Motor neuron (in vitro differentiated cells): Measurements from ENCODE around the gene CIZ1. TPM values are rescaled to one million over a fixed set of nuclear protein-coding genes. Genes with fewer than 3 reads are reported as not detected.

Experiments used
- ATAC-seq, 8 experiments: fragments of 200-7000 bp; cut with Tn5 transposase; replicated peaks in 6 of 8; 2 replicates each; pipeline ENCODE4 v1.8.0; 2021; ENCODE audit warnings: mild to moderate bottlenecking in 8 of 8, moderate library complexity in 8 of 8
- H3K27ac ChIP-seq, 2 donors: fragments of 250-450 bp; sonication (Bioruptor Pico); 2 replicates each; pipeline ENCODE4 v1.9.0; 2021; ENCODE audit warnings: antibody characterized with exemption in 2 of 2, mild to moderate bottlenecking in 2 of 2, moderate library complexity in 1 of 2
- H3K4me1 ChIP-seq, 2 donors: fragments of 250-450 bp; sonication (Bioruptor Pico); replicated peaks in 1 of 2; 2 replicates each; pipeline ENCODE4 v1.6.1; 2021; ENCODE audit warnings: antibody characterized with exemption in 2 of 2, mild to moderate bottlenecking in 2 of 2, moderate library complexity in 1 of 2
- H3K4me3 ChIP-seq, 5 donors: fragments of 250-450 bp; sonication (Bioruptor Pico); 2 replicates each; pipeline ENCODE4 v1.9.0; 2021; ENCODE audit warnings: antibody characterized with exemption in 5 of 5, mild to moderate bottlenecking in 5 of 5, moderate library complexity in 4 of 5
- WGBS, 10 experiments: fragments of 450-650 bp; shearing (Covaris generic); methylation state at CpG; one replicate each; pipeline ENCODE4 v1.0.0; 2022; 5-methylcytosine and 5-hydroxymethylcytosine counted together
- in situ Hi-C, 9 experiments: fragments of 400-800 bp; cut with MboI; loops; one replicate each; pipeline ENCODE4 v1.15.0; 2021; ENCODE audit warnings: low sequenced_read_pairs in 9 of 9, low pct_unique_long_range_greater_than_20kb in 2 of 9; ENCODE audit not compliant: unreplicated experiment in 9 of 9
- total RNA-seq, 8 experiments: library from RNA; unstranded; fragments of 300-600 nt; gene quantifications; 2 replicates each; pipeline versions ENCODE4 v1.2.3 to v1.2.4, GENCODE V29; 2022

Gene CIZ1
- total RNA-seq, 8 experiments from 2014 or later = 36.3 to 92.5 (median 70.9) TPM

DNA sequence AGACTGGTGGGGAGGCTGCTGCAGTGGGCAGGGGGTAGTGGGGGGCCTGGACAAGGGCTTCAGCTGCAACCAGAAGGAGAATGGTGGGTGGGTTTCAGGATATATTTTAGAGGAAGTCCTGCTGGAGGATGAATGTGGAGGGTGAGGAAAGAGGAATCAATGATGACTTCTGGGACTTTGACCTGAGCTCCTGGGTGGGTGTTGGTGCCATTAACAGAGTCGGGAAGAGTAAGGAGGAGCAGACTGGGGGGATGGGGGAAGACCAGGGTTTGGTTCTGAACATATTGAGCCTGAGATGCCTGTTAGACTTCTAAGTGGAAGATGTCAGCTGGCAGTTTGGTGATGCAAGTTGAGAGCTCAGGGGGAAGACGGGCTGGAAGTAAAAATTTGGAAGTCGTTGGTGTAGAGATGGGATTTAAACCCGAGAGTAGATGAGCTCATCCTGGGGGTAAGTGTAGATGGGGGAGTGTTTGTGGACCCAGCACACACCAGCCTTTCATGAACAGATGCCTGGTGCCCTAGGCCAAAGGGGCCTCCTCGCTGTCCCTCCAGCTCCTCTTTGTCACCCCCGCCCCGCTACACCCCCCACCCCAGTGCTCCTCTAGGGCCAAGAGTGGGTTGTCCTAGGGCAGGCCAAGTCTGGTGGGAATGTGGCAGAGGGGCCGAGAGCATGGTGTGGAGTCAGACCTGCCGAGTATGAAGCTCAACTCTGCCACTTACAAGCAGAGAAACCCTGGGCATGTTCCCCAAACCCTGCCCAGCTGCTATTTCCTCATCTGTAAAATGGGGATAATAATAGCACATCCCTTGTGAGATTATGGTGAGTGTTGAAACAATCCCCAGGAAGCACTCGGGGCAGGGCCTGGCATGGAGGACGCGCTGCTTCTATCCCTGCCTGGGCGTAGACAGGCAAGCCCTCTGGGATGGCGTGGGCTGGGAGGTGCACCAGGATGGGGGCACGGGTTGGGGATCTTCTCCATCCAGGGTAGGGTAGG lies 15.8 kb upstream of the CIZ1 start:
- in situ Hi-C loops = no loop called here
- Histone ChIP-seq H3K4me1 (peaks cover 0 to 18% of the 10 kb centered on the region in 2 donors), H3K4me3 (no peak overlapping the region), H3K27ac (no peak overlapping the region)
- no peak for ATAC-seq
- WGBS, 10 experiments = 20 to 100% (median 90%) methylated on average over 1 to 5 of the region's 15 CpGs; no CpG with 5 or more reads in 3 of the 10 experiments

DNA sequence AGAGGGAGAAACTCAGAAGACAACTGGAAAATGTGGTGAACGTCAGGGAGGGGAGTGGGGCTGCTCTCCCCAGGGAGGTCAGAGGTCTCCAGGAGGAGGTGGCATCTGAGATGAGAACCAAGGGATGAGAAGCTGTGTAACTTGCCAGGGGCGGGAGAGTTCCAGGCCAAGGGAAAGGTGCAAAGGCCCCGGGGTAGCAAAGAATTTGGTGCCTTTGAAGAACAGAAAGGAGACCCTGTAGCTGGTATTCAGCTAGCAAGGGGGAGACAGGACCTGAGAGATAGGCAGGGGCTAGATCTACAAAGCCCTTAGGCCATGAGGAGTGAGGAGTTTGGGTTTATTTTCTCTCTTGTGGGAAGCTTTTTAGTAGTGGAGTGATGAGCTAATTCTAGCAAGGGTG lies 15.1 kb upstream of the CIZ1 start:
- WGBS, 10 experiments = 67 to 100% (median 79%) methylated on average over 1 to 2 of the region's 3 CpGs; no CpG with 5 or more reads in 4 of the 10 experiments
- in situ Hi-C loops = no loop called here
- Histone ChIP-seq H3K27ac (no peak overlapping the region), H3K4me1 (peaks cover 0 to 18% of the 10 kb centered on the region in 2 donors), H3K4me3 (no peak overlapping the region)
- no peak for ATAC-seq

DNA sequence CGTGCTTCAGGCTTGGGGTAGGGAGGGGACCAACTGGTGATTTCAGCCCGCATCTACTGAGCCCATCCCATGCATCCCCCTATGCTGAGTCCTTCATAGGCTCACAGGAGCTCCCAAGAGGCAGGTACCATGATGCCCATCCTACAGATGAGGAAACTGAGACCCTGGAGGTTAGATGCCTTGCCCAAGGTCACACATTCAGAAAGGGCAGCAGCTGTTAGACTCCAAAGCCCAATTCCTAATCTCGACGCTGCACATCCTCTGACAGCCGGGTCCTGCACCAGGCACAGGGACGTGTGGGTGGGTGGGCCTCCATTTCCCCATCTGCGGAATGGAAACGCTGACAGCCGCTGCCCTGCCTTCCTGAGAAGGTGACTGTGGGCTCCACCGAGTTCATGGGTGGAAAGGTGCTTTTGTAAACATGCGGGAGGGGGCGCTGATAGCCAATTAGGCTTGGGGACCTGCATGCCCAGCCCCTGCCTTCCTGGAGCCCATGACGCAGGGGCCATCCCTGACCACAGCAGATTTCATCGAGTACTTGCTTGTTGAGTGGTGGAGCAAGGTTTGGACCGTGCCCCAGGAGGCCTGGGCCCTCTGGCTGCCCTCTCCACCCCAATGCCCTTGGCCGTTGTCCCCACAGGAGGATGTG lies 14.0 kb upstream of the CIZ1 start:
- Histone ChIP-seq H3K4me3 (no peak overlapping the region), H3K27ac (no peak overlapping the region), H3K4me1 (peaks cover 0 to 12% of the 10 kb centered on the region in 2 donors)
- WGBS, 10 experiments = 93 to 100% (median 95%) methylated on average over 1 to 5 of the region's 16 CpGs; no CpG with 5 or more reads in 6 of the 10 experiments
- no peak for ATAC-seq
- in situ Hi-C loops = no loop called here

DNA sequence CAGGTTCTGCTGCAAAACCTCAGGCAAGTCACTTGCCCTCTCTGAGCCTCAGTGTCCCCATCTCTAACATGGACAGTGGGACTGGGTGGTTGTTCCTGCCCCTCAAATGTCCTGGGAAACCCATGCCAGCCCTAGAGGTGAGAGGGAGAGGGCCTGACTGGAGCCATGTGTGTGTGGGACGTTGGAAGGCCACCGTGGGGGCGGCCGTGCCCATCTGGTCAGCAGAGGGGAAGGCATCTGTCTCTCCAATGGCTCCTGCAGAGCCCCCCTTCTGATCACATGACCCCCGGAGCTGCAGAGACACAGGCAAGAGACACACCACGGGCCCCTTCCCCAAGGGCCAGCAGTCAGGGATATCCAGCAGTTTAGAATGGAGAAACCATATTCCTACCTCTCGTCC lies 13.5 kb upstream of the CIZ1 start:
- in situ Hi-C loops = no loop called here
- H3K27ac ChIP-seq = peak overlapping the region in 1 of 2 donors; percentile 80
- peaks cover 0 to 12% of the 10 kb centered on the region in 2 donors for H3K4me1 ChIP-seq
- ATAC-seq = no peak
- WGBS, 10 experiments = 37 to 83% (median 60%) methylated on average over 2 to 7 of the region's 7 CpGs; no CpG with 5 or more reads in 7 of the 10 experiments
- H3K4me3 ChIP-seq = peak overlapping the region; percentile 65 to 97 (median 78)

DNA sequence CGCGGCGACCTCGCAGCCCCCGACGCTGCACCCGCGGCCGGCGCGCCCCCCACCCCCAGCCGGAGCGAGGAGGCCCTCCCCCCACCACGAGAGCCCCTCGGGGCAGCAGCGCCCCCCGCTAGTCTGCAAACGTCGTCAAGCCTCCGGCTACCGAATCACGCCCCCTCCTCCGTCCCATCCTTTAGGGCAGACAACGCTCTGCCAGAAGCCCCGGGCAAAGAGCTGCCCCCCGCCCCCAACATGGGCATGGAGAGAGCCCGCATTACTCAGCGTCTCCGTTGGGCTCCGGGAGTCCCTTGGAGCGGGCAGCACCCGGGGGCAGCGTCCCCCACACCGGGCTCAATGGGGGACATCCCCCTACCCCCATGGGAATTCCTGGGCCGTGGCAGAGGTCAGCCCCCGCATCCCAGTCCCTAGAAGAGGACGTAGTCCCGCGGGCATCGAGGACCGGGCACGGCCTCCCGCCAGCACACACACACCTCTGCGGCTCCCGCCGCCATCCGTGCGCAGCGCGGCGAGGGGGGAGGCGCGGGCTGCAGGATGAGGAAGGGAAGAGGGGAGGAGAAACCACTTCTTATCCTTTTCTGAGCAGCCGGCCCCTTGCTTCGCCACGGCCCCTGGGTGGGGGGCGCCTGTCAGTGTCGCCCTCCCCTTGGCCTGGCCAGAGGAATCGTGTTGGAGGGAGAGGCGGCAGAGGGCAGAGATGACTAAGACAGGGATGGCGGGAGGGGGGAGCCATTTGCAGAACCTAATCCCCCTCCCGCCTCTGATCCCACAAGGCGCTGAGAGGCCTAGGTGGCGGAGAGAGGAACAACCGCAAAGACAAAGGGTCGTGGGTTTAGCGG lies 12.6 kb upstream of the CIZ1 start:
- in situ Hi-C loops = no loop called here
- ATAC-seq = peak; percentile 32 to 81 (median 77)

DNA sequence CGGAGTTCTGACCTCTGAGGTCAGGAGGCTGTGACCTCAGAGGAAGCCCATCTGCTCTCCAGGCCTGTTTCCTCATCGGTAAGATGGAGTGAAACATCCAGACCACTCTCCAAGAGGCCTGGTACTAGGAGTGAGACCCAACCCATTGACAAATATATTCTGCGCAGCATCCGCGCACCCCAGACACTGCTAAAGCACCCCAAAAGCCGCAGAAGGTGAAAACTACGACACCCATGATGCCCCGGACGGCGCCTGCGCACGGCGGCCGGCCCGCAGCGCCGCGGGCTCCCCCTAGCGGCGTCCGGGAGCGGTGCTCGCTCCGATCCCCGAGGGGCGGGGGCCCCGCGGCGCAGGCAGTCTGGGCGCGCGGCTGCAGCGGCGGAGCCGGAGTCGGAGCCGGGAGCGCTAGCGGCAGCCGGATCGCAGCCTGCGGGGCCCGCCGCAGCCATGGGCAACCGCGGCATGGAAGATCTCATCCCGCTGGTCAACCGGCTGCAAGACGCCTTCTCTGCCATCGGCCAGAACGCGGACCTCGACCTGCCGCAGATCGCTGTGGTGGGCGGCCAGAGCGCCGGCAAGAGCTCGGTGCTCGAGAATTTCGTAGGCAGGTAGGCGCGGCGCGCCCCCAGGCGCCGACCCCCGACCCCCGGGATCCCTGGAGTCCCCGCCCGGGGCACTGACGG lies 11.8 kb upstream of the CIZ1 start, which contains the start of gene DNM1:
DNM1 (plus strand) TSS at position 356 of the 683 bp plus-strand sequence; CDS start at position 448, 92 bp downstream.
- ATAC-seq = peak; percentile 62 to 90 (median 67)
- Histone ChIP-seq H3K4me1 (peaks cover 0 to 6% of the 10 kb centered on the region in 2 donors), H3K27ac (peak within 1 kb of the TSS; percentile 80 to 82), H3K4me3 (peak within 1 kb of the TSS; percentile 65 to 97 (median 78))
- in situ Hi-C loops = no loop called here
- 0 to 33% (median 0%) methylated on average over 1 to 24 of the region's 72 CpGs; no CpG with 5 or more reads in 7 of the 10 experiments for WGBS, 10 experiments

More for the DNA sequence above, 12.6 kb upstream of the CIZ1 start:
- H3K4me3 ChIP-seq = peak overlapping the region; percentile 65 to 97 (median 78)
- 0 to 20% (median 4%) methylated on average over 1 to 10 of the region's 67 CpGs; no CpG with 5 or more reads in 6 of the 10 experiments for whole genome bisulfite sequencing, 10 experiments
- peaks cover 0 to 6% of the 10 kb centered on the region in 2 donors for H3K4me1 ChIP-seq
- peak overlapping the region; percentile 80 to 82 for H3K27ac ChIP-seq

DNA sequence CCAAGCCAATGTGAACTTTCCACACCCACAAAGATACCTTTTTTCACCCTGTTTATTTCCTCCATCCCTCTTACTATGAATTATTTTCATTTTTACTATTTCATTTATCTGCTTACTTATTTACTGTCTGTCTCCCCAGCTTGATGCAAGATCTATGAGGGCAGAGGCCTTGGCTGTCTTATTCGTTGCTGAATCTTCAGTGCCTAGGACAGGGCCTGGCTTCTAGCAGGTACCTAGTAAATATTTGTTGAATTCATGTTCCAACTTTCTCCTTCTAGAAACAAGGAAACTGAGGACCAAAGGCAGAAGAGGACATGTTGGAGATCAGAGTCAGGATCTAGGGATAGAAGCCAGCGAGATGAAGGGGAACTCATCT lies 11.3 kb upstream of the CIZ1 start:
- no peak overlapping the region for H3K27ac ChIP-seq
- 0 to 60% (median 6%) methylated on average over 1 to 2 of the region's 2 CpGs; no CpG with 5 or more reads in 5 of the 10 experiments for WGBS, 10 experiments
- in situ Hi-C loops = no loop called here
- no peak overlapping the region for H3K4me3 ChIP-seq
- no peak for ATAC-seq
- peaks cover 0 to 6% of the 10 kb centered on the region in 2 donors for H3K4me1 ChIP-seq

DNA sequence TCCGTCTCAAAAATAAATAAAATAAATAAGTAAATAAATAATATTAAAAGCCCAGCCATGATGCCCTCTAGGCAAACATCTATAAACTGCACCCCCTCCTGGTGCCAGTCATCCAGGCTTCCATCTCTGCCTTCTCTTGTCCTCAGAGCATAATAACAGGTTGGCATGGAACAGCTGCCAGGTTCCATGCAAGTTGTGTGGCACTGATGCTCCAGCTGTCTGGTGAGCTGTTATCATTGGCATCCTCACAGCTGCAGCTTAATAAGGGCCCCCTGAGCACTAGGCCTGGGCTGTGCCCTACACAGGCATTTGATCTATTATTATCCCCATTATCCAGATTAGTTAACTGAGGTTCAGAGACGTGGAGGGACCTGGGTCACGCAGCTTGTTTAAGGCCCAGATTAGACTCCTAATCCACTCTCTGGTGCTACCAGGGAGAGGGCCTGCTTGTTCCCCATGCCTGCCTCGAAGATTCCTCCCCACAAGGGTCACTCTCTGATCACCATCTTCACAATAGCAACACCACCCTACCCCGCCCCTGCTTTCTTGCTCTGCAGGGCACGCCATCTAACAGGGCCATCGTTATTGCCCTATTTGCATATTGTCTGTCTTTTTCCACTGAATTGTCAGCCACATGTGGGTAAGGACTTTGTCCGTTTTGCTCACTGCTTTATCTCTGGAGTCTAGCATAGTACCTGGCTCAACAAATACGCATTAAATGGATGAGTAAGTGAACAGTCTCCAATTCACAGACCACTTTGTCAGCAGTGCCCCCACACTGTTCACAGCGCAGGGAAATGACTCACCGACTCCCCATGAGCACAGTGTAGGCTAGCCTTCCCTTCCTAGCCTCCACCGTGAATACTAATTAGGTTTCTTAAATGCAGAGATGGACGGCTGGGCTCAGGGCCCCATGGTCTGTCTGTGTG lies 10.3 kb upstream of the CIZ1 start:
- in situ Hi-C loops = no loop called here
- H3K4me1 ChIP-seq = peaks cover 0 to 6% of the 10 kb centered on the region in 2 donors
- WGBS, 10 experiments = 52 to 100% (median 63%) methylated on average over 1 to 13 of the region's 13 CpGs; no CpG with 5 or more reads in 2 of the 10 experiments
- ATAC-seq = no peak
- no peak overlapping the region for H3K27ac ChIP-seq
- H3K4me3 ChIP-seq = no peak overlapping the region

DNA sequence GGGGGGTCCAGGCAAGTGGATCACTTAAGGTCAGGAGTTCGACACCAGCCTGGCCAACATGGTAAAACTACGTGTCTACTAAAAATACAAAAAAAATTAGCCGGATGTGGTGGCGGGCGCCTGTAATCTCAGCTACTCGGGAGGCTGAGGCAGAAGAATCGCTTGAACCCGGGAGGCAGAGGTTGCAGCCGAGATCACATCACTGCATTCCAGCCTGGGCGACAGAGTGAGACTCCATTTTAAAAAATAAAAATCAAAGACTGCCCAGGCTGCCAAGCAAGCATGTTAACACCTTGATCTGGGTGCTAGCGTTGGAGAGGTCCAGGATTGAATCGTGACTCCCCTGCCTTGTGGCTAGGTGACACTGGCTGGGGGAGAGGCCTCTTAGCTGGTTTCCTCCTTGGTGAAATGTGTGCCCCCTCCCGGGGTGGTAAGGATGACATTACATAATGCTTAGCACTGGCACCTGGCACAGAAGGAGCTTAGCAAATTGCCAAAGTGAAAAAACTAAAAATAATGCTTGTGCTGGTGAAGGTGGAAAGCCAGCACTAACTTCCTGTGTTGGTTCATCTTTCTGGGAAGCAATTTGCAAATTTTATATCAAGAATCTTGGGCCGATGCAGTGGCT lies 2.2 kb upstream of the CIZ1 start:
- 60 to 93% (median 81%) methylated on average over 1 to 13 of the region's 14 CpGs; no CpG with 5 or more reads in 1 of the 10 experiments for WGBS, 10 experiments
- in situ Hi-C loops = no loop called here
- Histone ChIP-seq H3K27ac (peak overlapping the region; percentile 40 to 72), H3K4me3 (no peak overlapping the region), H3K4me1 (peaks cover 11 to 15% of the 10 kb centered on the region in 2 donors)
- ATAC-seq = no peak

DNA sequence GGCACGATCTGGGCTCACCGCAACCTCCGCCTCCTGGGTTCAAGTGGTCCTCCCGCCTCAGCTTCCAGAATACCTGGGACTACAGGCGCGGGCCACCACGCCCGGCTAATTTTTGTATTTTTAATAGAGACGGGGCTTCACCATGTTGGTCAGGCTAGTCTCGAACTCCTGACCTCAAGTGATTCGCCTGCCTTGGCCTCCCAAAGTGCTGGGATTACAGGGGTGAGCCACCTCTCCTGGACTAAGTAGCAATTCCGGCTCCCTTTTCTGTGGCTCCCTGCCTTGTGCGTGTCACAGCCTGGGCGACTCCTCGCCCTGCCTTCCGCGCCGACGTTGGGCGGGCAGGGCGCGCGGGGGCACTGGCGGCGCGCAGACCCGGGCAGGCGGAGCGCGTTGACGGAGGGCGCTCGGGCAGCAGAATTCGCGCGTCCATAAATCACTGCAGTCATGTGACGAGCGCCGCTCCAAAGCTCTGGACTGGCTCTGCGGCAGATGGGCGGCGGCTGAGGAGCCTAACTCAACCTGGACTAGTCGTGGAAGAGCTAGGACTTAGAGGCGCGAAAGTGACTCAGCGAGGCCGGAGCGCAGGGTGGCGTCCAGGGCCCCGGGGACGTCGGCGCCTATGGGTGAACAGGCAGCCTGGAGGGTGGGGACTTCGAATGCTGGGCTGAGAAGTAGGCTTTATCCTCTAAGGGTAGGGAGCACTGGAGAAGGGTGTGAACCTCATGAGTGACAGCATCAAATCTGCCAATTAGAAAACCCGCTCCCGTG lies 1.4 kb upstream of the CIZ1 start:
- in situ Hi-C loops = no loop called here

More for the DNA sequence above, 1.4 kb upstream of the CIZ1 start:
- Histone ChIP-seq H3K4me3 (peak overlapping the region; percentile 5 to 79 (median 11)), H3K4me1 (peaks cover 11 to 15% of the 10 kb centered on the region in 2 donors), H3K27ac (peak overlapping the region; percentile 57 to 92)
- ATAC-seq = peak; percentile 34 to 87 (median 76)
- WGBS, 10 experiments = 8 to 80% (median 43%) methylated on average over 2 to 22 of the region's 56 CpGs; no CpG with 5 or more reads in 1 of the 10 experiments
